ENCODE data around the gene ATP8B2.
"Not testable (repeated sequence)": the region's sequence is repeated elsewhere in the genome, so short reads cannot be mapped to it uniquely, and the experiment has no call there.

ATP8B2 gene

GRCh38 chr1:154352245-154352580 is 26.9 kb downstream of the ATP8B2 start:
- peak overlapping the region; percentile 66 for H3K4me3 ChIP-seq (ENCODE audit: low read length)
- H3K27ac ChIP-seq (ENCODE audit: low read length), result no peak overlapping the region

GRCh38 chr1:154352581-154353459 is 27.5 kb downstream of the ATP8B2 start:
- Histone ChIP-seq H3K9ac (ENCODE audit: low read depth, low read length) (peak overlapping the region; percentile 32; the same call in 1 of the 2 replicates), H3K4me1 (ENCODE audit: insufficient read depth, low read length) (no peaks in the 10 kb centered on the region), H3K36me3 (ENCODE audit: insufficient read depth, low read depth, low read length) (peaks cover 19% of the 10 kb centered on the region), H3K27me3 (ENCODE audit: insufficient read depth, low read length) (peaks cover 20% of the 10 kb centered on the region; the same call in 1 of the 2 replicates), H3K27ac (ENCODE audit: low read length) (no peak overlapping the region), H3K9me3 (ENCODE audit: insufficient read depth, low read depth, low read length) (no peaks in the 10 kb centered on the region), H3K4me3 (ENCODE audit: low read length) (peak overlapping the region; percentile 66)

More at GRCh38 chr1:154352245-154352580, 26.9 kb downstream of the ATP8B2 start:
- no peaks in the 10 kb centered on the region for H3K4me1 ChIP-seq (ENCODE audit: insufficient read depth, low read length)
- H3K36me3 ChIP-seq (ENCODE audit: insufficient read depth, low read depth, low read length), result peaks cover 23% of the 10 kb centered on the region
- no peaks in the 10 kb centered on the region for H3K9me3 ChIP-seq (ENCODE audit: insufficient read depth, low read depth, low read length)
- peak overlapping the region; percentile 32; the same call in 1 of the 2 replicates for H3K9ac ChIP-seq (ENCODE audit: low read depth, low read length)
- peaks cover 20% of the 10 kb centered on the region; the same call in 1 of the 2 replicates for H3K27me3 ChIP-seq (ENCODE audit: insufficient read depth, low read length)

- Histone ChIP-seq H3K27ac (ENCODE audit: low read length) (no peak overlapping the region), H3K27me3 (ENCODE audit: insufficient read depth, low read length) (peaks cover 20% of the 10 kb centered on the region; the same call in 1 of the 2 replicates), H3K36me3 (ENCODE audit: insufficient read depth, low read depth, low read length) (peaks cover 13% of the 10 kb centered on the region; the same call in 1 of the 2 replicates), H3K4me3 (ENCODE audit: low read length) (peak overlapping the region; percentile 66), H3K9me3 (ENCODE audit: insufficient read depth, low read depth, low read length) (no peaks in the 10 kb centered on the region), H3K4me1 (ENCODE audit: insufficient read depth, low read length) (no peaks in the 10 kb centered on the region), H3K9ac (ENCODE audit: low read depth, low read length) (no peak overlapping the region)
These were observed 28.2 kb downstream of the ATP8B2 start for GRCh38 chr1:154353460-154353904.

- Histone ChIP-seq H3K36me3 (ENCODE audit: insufficient read depth, low read depth, low read length) (peaks cover 8% of the 10 kb centered on the region; the same call in 1 of the 2 replicates), H3K9me3 (ENCODE audit: insufficient read depth, low read depth, low read length) (no peaks in the 10 kb centered on the region), H3K27me3 (ENCODE audit: insufficient read depth, low read length) (peaks cover 20% of the 10 kb centered on the region; the same call in 1 of the 2 replicates), H3K4me1 (ENCODE audit: insufficient read depth, low read length) (no peaks in the 10 kb centered on the region), H3K9ac (ENCODE audit: low read depth, low read length) (no peak overlapping the region), H3K27ac (ENCODE audit: low read length) (no peak overlapping the region), H3K4me3 (ENCODE audit: low read length) (no peak overlapping the region)
These were observed 28.6 kb downstream of the ATP8B2 start for GRCh38 chr1:154353966-154354365.

- H3K27me3 ChIP-seq (ENCODE audit: insufficient read depth, low read length), result peaks cover 8% of the 10 kb centered on the region; the same call in 1 of the 2 replicates
- H3K4me3 ChIP-seq (ENCODE audit: low read length), result no peak overlapping the region
- no peaks in the 10 kb centered on the region for H3K9me3 ChIP-seq (ENCODE audit: insufficient read depth, low read depth, low read length)
- no peak overlapping the region for H3K9ac ChIP-seq (ENCODE audit: low read depth, low read length)
- no peaks in the 10 kb centered on the region for H3K36me3 ChIP-seq (ENCODE audit: insufficient read depth, low read depth, low read length)
- peaks cover 7% of the 10 kb centered on the region; the same call in 1 of the 2 replicates for H3K4me1 ChIP-seq (ENCODE audit: insufficient read depth, low read length)
- no peak overlapping the region for H3K27ac ChIP-seq (ENCODE audit: low read length)
These were observed 33.2 kb downstream of the ATP8B2 start for GRCh38 chr1:154358519-154358918.

GRCh38 chr1:154360288-154360687 is 35.0 kb downstream of the ATP8B2 start:
- Histone ChIP-seq H3K27ac (ENCODE audit: low read length) (no peak overlapping the region), H3K9ac (ENCODE audit: low read depth, low read length) (no peak overlapping the region), H3K4me3 (ENCODE audit: low read length) (no peak overlapping the region), H3K36me3 (ENCODE audit: insufficient read depth, low read depth, low read length) (no peaks in the 10 kb centered on the region), H3K4me1 (ENCODE audit: insufficient read depth, low read length) (peaks cover 7% of the 10 kb centered on the region; the same call in 1 of the 2 replicates), H3K27me3 (ENCODE audit: insufficient read depth, low read length) (no peaks in the 10 kb centered on the region), H3K9me3 (ENCODE audit: insufficient read depth, low read depth, low read length) (no peaks in the 10 kb centered on the region)

- H3K4me1 ChIP-seq (ENCODE audit: insufficient read depth, low read length); H3K27ac ChIP-seq (ENCODE audit: low read length); H3K4me3 ChIP-seq (ENCODE audit: low read length): not testable (repeated sequence)
These were observed 35.6 kb downstream of the ATP8B2 start for GRCh38 chr1:154360881-154361280.

GRCh38 chr1:154361357-154361756 is 36.0 kb downstream of the ATP8B2 start:
- no peak overlapping the region for H3K4me3 ChIP-seq (ENCODE audit: low read length)
- H3K27me3 ChIP-seq (ENCODE audit: insufficient read depth, low read length), result no peaks in the 10 kb centered on the region

More at GRCh38 chr1:154360881-154361280, 35.6 kb downstream of the ATP8B2 start:
- H3K9ac ChIP-seq (ENCODE audit: low read depth, low read length); H3K36me3 ChIP-seq (ENCODE audit: insufficient read depth, low read depth, low read length); H3K27me3 ChIP-seq (ENCODE audit: insufficient read depth, low read length); H3K9me3 ChIP-seq (ENCODE audit: insufficient read depth, low read depth, low read length): not testable (repeated sequence)

GRCh38 chr1:154371436-154371835 is 46.1 kb downstream of the ATP8B2 start:
- no peak overlapping the region for H3K27ac ChIP-seq (ENCODE audit: low read length)
- no peaks in the 10 kb centered on the region for H3K27me3 ChIP-seq (ENCODE audit: insufficient read depth, low read length)
- no peak overlapping the region for H3K9ac ChIP-seq (ENCODE audit: low read depth, low read length)
- no peaks in the 10 kb centered on the region for H3K4me1 ChIP-seq (ENCODE audit: insufficient read depth, low read length)
- H3K4me3 ChIP-seq (ENCODE audit: low read length), result no peak overlapping the region
- no peaks in the 10 kb centered on the region for H3K36me3 ChIP-seq (ENCODE audit: insufficient read depth, low read depth, low read length)
- no peaks in the 10 kb centered on the region for H3K9me3 ChIP-seq (ENCODE audit: insufficient read depth, low read depth, low read length)

More at GRCh38 chr1:154361357-154361756, 36.0 kb downstream of the ATP8B2 start:
- Histone ChIP-seq H3K4me1 (ENCODE audit: insufficient read depth, low read length) (peaks cover 7% of the 10 kb centered on the region; the same call in 1 of the 2 replicates), H3K9ac (ENCODE audit: low read depth, low read length) (no peak overlapping the region), H3K36me3 (ENCODE audit: insufficient read depth, low read depth, low read length) (no peaks in the 10 kb centered on the region), H3K27ac (ENCODE audit: low read length) (no peak overlapping the region), H3K9me3 (ENCODE audit: insufficient read depth, low read depth, low read length) (no peaks in the 10 kb centered on the region)

- not testable (repeated sequence) for H3K27me3 ChIP-seq (ENCODE audit: insufficient read depth, low read length); H3K36me3 ChIP-seq (ENCODE audit: insufficient read depth, low read depth, low read length); H3K4me1 ChIP-seq (ENCODE audit: insufficient read depth, low read length); H3K9ac ChIP-seq (ENCODE audit: low read depth, low read length); H3K9me3 ChIP-seq (ENCODE audit: insufficient read depth, low read depth, low read length); H3K27ac ChIP-seq (ENCODE audit: low read length); H3K4me3 ChIP-seq (ENCODE audit: low read length)
These were observed 48.5 kb downstream of the ATP8B2 start for GRCh38 chr1:154373777-154374357.

GRCh38 chr1:154379301-154379700 is 54.0 kb downstream of the ATP8B2 start:
- Histone ChIP-seq H3K9me3 (ENCODE audit: insufficient read depth, low read depth, low read length) (no peaks in the 10 kb centered on the region), H3K36me3 (ENCODE audit: insufficient read depth, low read depth, low read length) (no peaks in the 10 kb centered on the region), H3K4me3 (ENCODE audit: low read length) (no peak overlapping the region), H3K4me1 (ENCODE audit: insufficient read depth, low read length) (no peaks in the 10 kb centered on the region), H3K9ac (ENCODE audit: low read depth, low read length) (no peak overlapping the region), H3K27me3 (ENCODE audit: insufficient read depth, low read length) (no peaks in the 10 kb centered on the region), H3K27ac (ENCODE audit: low read length) (no peak overlapping the region)

All from iPS-20b (cell line).